ENCODE data around the gene NECAP2.

DNA sequence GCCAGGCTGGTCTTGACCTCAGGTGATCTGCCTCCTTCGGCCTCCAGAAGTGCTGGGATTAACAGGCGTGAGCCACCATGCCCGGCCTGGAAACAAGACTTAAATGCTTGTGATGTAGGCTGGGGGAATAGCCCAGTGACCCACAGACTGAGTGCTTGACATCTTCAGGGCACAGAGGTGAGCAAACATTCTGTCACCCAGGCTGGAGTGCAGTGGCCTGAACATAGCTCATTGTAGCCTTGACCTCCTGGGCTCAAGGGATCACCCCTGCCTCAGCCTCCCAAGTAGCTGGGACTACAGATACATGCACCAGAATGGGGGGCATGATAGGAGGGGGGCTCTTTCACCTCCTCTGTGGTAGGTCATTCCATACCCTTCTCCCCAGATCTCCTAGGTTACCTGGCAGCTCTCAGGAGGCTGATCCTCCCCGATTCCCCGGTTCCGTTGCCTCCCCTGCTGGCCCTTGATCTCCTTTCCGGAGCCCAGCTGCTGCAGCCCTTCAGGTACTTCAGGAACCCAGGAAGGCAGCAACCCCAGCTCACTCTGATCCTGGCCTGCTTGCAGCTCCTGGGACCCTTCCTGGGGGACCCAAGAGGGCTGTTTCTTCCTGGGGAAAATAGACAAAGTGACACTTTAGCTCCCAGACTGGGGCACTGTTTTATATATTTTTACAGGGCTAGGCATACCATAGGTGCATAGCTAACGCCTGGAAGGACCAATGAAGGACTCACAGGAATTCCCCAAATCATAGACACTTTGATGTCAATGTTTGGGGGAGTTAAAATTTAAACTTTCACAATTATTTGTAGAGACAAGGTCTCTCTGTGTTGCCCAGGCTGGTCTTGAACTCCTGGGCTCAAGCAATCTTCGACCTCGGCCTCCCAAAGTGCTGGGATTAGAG, 15.1 kb upstream of the NECAP2 start:
- TF ChIP-seq, protein P1, sequence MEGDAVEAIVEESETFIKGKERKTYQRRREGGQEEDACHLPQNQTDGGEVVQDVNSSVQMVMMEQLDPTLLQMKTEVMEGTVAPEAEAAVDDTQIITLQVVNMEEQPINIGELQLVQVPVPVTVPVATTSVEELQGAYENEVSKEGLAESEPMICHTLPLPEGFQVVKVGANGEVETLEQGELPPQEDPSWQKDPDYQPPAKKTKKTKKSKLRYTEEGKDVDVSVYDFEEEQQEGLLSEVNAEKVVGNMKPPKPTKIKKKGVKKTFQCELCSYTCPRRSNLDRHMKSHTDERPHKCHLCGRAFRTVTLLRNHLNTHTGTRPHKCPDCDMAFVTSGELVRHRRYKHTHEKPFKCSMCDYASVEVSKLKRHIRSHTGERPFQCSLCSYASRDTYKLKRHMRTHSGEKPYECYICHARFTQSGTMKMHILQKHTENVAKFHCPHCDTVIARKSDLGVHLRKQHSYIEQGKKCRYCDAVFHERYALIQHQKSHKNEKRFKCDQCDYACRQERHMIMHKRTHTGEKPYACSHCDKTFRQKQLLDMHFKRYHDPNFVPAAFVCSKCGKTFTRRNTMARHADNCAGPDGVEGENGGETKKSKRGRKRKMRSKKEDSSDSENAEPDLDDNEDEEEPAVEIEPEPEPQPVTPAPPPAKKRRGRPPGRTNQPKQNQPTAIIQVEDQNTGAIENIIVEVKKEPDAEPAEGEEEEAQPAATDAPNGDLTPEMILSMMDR (IDR thresholded peaks at IDR 0.05; ENCODE audit: insufficient read depth, low read length): no peak
- no peak for TF ChIP-seq POLR2AphosphoS5 (IDR thresholded peaks at IDR 0.05; ENCODE audit: low read depth)
